ENCODE data around the gene BUD31.
"Not testable (repeated sequence)": the region's sequence is repeated elsewhere in the genome, so short reads cannot be mapped to it uniquely, and the experiment has no call there.

The BUD31 gene

GRCh38 chr7:99374111-99375064 lies 34.4 kb upstream of the BUD31 start, which contains the start of gene ARPC1B:
Gene ARPC1B, plus strand, starts transcription at chr7:99374730. Its CDS starts 10,985 bp downstream, at chr7:99385715.
- H3K4me3 ChIP-seq (ENCODE audit: low read depth, low read length) = peak within 1 kb of the TSS; percentile 66
- no peak for DNase-seq (ENCODE audit: low read depth)
- no peak for TF ChIP-seq CTCF (IDR thresholded peaks at IDR 0.05; ENCODE audit: low read depth, low read length, missing control alignments)
- in situ Hi-C loops (cut with HindIII; ENCODE audit: low sequenced_read_pairs) = no loop called here

GRCh38 chr7:99375070-99375807 lies 33.5 kb upstream of the BUD31 start:
- DNase-seq (ENCODE audit: low read depth) = no peak
- no peak for TF ChIP-seq CTCF (IDR thresholded peaks at IDR 0.05; ENCODE audit: low read depth, low read length, missing control alignments)
- in situ Hi-C loops (cut with HindIII; ENCODE audit: low sequenced_read_pairs) = no loop called here
- H3K4me3 ChIP-seq (ENCODE audit: low read depth, low read length) = peak overlapping the region; percentile 66

GRCh38 chr7:99379043-99379577 lies 29.7 kb upstream of the BUD31 start:
- H3K4me3 ChIP-seq (ENCODE audit: low read depth, low read length) = no peak overlapping the region
- DNase-seq (ENCODE audit: low read depth) = peak; percentile 48
- TF ChIP-seq CTCF (IDR thresholded peaks at IDR 0.05; ENCODE audit: low read depth, low read length, missing control alignments) = no peak
- in situ Hi-C loops (cut with HindIII; ENCODE audit: low sequenced_read_pairs) = no loop called here

GRCh38 chr7:99379693-99380031 lies 29.1 kb upstream of the BUD31 start:
- in situ Hi-C loops (cut with HindIII; ENCODE audit: low sequenced_read_pairs); DNase-seq (ENCODE audit: low read depth); H3K4me3 ChIP-seq (ENCODE audit: low read depth, low read length): not testable (repeated sequence)

- no peak for TF ChIP-seq CTCF (IDR thresholded peaks at IDR 0.05; ENCODE audit: low read depth, low read length, missing control alignments)
- DNase-seq (ENCODE audit: low read depth) = no peak
- in situ Hi-C loops (cut with HindIII; ENCODE audit: low sequenced_read_pairs) = no loop called here
- H3K4me3 ChIP-seq (ENCODE audit: low read depth, low read length) = no peak overlapping the region
Observed at GRCh38 chr7:99380032-99380822, 28.5 kb upstream of the BUD31 start.

- no peak for DNase-seq (ENCODE audit: low read depth)
- no peak overlapping the region for H3K4me3 ChIP-seq (ENCODE audit: low read depth, low read length)
- no peak for TF ChIP-seq CTCF (IDR thresholded peaks at IDR 0.05; ENCODE audit: low read depth, low read length, missing control alignments)
- in situ Hi-C loops (cut with HindIII; ENCODE audit: low sequenced_read_pairs) = no loop called here
Observed at GRCh38 chr7:99380823-99381663, 27.7 kb upstream of the BUD31 start.
